WTC11 (cell line): ENCODE results near the gene SCAMP3. TPM values are rescaled to one million over a fixed set of nuclear protein-coding genes. Genes with fewer than 3 reads are reported as not detected.

Source experiments
- ATAC-seq: fragments of 200-7000 bp; cut with Tn5 transposase; 2 replicates; pipeline ENCODE4 v1.10.0; 2021; ENCODE audit warnings: mild to moderate bottlenecking, moderate library complexity
- CTCF ChIA-PET: fragments of 300-600 bp; sonication (Branson Sonifier 250); formaldehyde crosslinking; loops from one replicate; lab custom pipeline; 2021; ENCODE audit warnings: antibody characterized with exemption; lab: Charles Lee
- POLR2A ChIA-PET: fragments of 350-600 bp; sonication (Branson Sonifier 250); formaldehyde crosslinking; loops from one replicate; lab custom pipeline; 2021; ENCODE audit warnings: antibody characterized with exemption; lab: Charles Lee
- DNase-seq: peaks from one replicate; pipeline ENCODE4 v3.0.0; 2021; ENCODE audit warnings: low spot score
- H3K27ac Mint-ChIP-seq: 2 replicates; pipeline ENCODE4 v1.8.0; 2021; ENCODE audit warnings: mixed read lengths
- H3K27me3 Mint-ChIP-seq: 2 replicates; pipeline ENCODE4 v1.8.0; 2021; ENCODE audit warnings: low read depth, mild to moderate bottlenecking, moderate library complexity, mixed read lengths
- H3K36me3 Mint-ChIP-seq: 2 replicates; pipeline ENCODE4 v1.8.0; 2021; ENCODE audit warnings: mixed read lengths
- H3K4me1 Mint-ChIP-seq: 2 replicates; pipeline ENCODE4 v1.8.0; 2022; ENCODE audit warnings: mixed read lengths
- H3K4me3 Mint-ChIP-seq: 2 replicates; pipeline ENCODE4 v1.8.0; 2021; ENCODE audit warnings: mild to moderate bottlenecking, moderate library complexity, mixed read lengths
- H3K9me3 Mint-ChIP-seq: 2 replicates; pipeline ENCODE4 v1.8.0; 2021; ENCODE audit warnings: mixed read lengths
- CBFB ChIP-seq: sonication (generic); formaldehyde crosslinking; IDR thresholded peaks from 2 replicates; pipeline ENCODE4 v1.8.1; 2022; ENCODE audit warnings: mild to moderate bottlenecking, low read depth, missing genetic modification reagents
- E2F4 ChIP-seq: sonication (generic); formaldehyde crosslinking; IDR thresholded peaks from 2 replicates; pipeline ENCODE4 v1.8.1; 2022; ENCODE audit warnings: low read depth, mild to moderate bottlenecking, moderate library complexity, missing genetic modification reagents, borderline replicate concordance
- FOXP4 ChIP-seq: sonication (generic); formaldehyde crosslinking; IDR thresholded peaks from 2 replicates; pipeline ENCODE4 v1.8.0; 2022; ENCODE audit warnings: mild to moderate bottlenecking, missing genetic modification reagents
- GABPB1 ChIP-seq: sonication (generic); formaldehyde crosslinking; IDR thresholded peaks from 2 replicates; pipeline ENCODE4 v1.8.1; 2023; ENCODE audit warnings: mild to moderate bottlenecking, missing genetic modification reagents
- HMGXB4 ChIP-seq: sonication (generic); formaldehyde crosslinking; IDR thresholded peaks from 2 replicates; pipeline ENCODE4 v1.8.1; 2023; ENCODE audit warnings: mild to moderate bottlenecking, moderate library complexity, missing genetic modification reagents
- MAX ChIP-seq: sonication (generic); formaldehyde crosslinking; IDR thresholded peaks from 2 replicates; pipeline ENCODE4 v1.8.0; 2022; ENCODE audit warnings: mild to moderate bottlenecking, missing genetic modification reagents
- SMAD3 ChIP-seq: sonication (generic); formaldehyde crosslinking; IDR thresholded peaks from 2 replicates; pipeline ENCODE4 v1.8.0; 2022; ENCODE audit warnings: missing genetic modification reagents, mild to moderate bottlenecking, borderline replicate concordance
- SMAD4 ChIP-seq: sonication (generic); formaldehyde crosslinking; IDR thresholded peaks from 2 replicates; pipeline ENCODE4 v1.8.0; 2022; ENCODE audit warnings: mild to moderate bottlenecking, missing genetic modification reagents
- SOX15 ChIP-seq: fragments of 250-450 bp; sonication (Bioruptor Pico); IDR thresholded peaks from 2 replicates; pipeline ENCODE4 v1.9.0; 2021; ENCODE audit warnings: mild to moderate bottlenecking
- SP1 ChIP-seq: sonication (generic); formaldehyde crosslinking; conservative IDR thresholded peaks from 2 replicates; pipeline ENCODE4 v1.8.1; 2022; ENCODE audit warnings: missing genetic modification reagents
- USF2 ChIP-seq: sonication (generic); formaldehyde crosslinking; IDR thresholded peaks from 2 replicates; pipeline ENCODE4 v1.8.1; 2023; ENCODE audit warnings: mild to moderate bottlenecking, missing genetic modification reagents, moderate library complexity
- ZBTB21 ChIP-seq: sonication (generic); formaldehyde crosslinking; IDR thresholded peaks from 2 replicates; pipeline ENCODE4 v1.8.1; 2023; ENCODE audit warnings: mild to moderate bottlenecking, missing genetic modification reagents, borderline replicate concordance
- total RNA-seq: library from RNA; stranded (reverse); gene quantifications from 3 replicates; pipeline ENCODE4 v1.2.3, GENCODE V29; 2021
- TF ChIP-seq, protein P1 (sequence below): sonication (generic); formaldehyde crosslinking; IDR thresholded peaks from 2 replicates; pipeline ENCODE4 v1.8.0; 2022; ENCODE audit warnings: missing genetic modification reagents
- TF ChIP-seq, protein P2 (sequence below): fragments of 250-450 bp; sonication (Bioruptor Pico); IDR thresholded peaks from 2 replicates; pipeline ENCODE4 v1.9.0; 2021; ENCODE audit warnings: mild to moderate bottlenecking, borderline replicate concordance
- TF ChIP-seq, protein P3 (sequence below): sonication (generic); formaldehyde crosslinking; IDR thresholded peaks from 2 replicates; pipeline ENCODE4 v1.8.0; 2023; ENCODE audit warnings: mild to moderate bottlenecking, missing genetic modification reagents

The SCAMP3 gene
- total RNA-seq, 1 experiment from 2014 or later = 58.8 TPM

- peak; percentile 95 for DNase-seq
- H3K27ac Mint-ChIP-seq = peak within 1 kb of the TSS; percentile 76
- CTCF ChIA-PET = interaction anchor here (0.6 to 1.8 kb wide), 9 partner anchors 18 to 82 kb away, joined by 3 to 9 read pairs (median 5); partner anchors contain the start of genes CLK2, HCN3, KRTCAP2 and RUSC1
- H3K27me3 Mint-ChIP-seq = no peaks in the 10 kb centered on the region
- POLR2A ChIA-PET = interaction anchor here (0.5 to 1.0 kb wide), 3 partner anchors 11 to 1093 kb away, joined by 3 to 4 read pairs (median 4); no protein-coding TSS in a partner anchor
- peak within 1 kb of the TSS; percentile 80 for H3K4me3 Mint-ChIP-seq
- TF ChIP-seq SMAD4 (CRISPR knock-in tag) (no peak), USF2 (CRISPR knock-in tag) (peak; percentile 56), SP1 (CRISPR knock-in tag) (peak; percentile 78; the same call in 1 of the 2 replicates), GABPB1 (CRISPR knock-in tag) (no peak), HMGXB4 (CRISPR knock-in tag) (0 out of 2 replicates have a peak, but pooled peaks have one; percentile 44), E2F4 (CRISPR knock-in tag) (no peak), SOX15 (CRISPR knock-in tag) (no peak), MAX (peak; percentile 39; the same call in 1 of the 2 replicates), FOXP4 (CRISPR knock-in tag) (0 out of 2 replicates have a peak, but pooled peaks have one; percentile 8), SMAD3 (CRISPR knock-in tag) (no peak), CBFB (CRISPR knock-in tag) (peak; percentile 81; the same call in 1 of the 2 replicates), ZBTB21 (CRISPR knock-in tag) (peak; percentile 32; the same call in 1 of the 2 replicates)
- TF ChIP-seq, protein P1, sequence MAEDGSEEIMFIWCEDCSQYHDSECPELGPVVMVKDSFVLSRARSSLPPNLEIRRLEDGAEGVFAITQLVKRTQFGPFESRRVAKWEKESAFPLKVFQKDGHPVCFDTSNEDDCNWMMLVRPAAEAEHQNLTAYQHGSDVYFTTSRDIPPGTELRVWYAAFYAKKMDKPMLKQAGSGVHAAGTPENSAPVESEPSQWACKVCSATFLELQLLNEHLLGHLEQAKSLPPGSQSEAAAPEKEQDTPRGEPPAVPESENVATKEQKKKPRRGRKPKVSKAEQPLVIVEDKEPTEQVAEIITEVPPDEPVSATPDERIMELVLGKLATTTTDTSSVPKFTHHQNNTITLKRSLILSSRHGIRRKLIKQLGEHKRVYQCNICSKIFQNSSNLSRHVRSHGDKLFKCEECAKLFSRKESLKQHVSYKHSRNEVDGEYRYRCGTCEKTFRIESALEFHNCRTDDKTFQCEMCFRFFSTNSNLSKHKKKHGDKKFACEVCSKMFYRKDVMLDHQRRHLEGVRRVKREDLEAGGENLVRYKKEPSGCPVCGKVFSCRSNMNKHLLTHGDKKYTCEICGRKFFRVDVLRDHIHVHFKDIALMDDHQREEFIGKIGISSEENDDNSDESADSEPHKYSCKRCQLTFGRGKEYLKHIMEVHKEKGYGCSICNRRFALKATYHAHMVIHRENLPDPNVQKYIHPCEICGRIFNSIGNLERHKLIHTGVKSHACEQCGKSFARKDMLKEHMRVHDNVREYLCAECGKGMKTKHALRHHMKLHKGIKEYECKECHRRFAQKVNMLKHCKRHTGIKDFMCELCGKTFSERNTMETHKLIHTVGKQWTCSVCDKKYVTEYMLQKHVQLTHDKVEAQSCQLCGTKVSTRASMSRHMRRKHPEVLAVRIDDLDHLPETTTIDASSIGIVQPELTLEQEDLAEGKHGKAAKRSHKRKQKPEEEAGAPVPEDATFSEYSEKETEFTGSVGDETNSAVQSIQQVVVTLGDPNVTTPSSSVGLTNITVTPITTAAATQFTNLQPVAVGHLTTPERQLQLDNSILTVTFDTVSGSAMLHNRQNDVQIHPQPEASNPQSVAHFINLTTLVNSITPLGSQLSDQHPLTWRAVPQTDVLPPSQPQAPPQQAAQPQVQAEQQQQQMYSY = peak; percentile 80
- TF ChIP-seq, protein P2, sequence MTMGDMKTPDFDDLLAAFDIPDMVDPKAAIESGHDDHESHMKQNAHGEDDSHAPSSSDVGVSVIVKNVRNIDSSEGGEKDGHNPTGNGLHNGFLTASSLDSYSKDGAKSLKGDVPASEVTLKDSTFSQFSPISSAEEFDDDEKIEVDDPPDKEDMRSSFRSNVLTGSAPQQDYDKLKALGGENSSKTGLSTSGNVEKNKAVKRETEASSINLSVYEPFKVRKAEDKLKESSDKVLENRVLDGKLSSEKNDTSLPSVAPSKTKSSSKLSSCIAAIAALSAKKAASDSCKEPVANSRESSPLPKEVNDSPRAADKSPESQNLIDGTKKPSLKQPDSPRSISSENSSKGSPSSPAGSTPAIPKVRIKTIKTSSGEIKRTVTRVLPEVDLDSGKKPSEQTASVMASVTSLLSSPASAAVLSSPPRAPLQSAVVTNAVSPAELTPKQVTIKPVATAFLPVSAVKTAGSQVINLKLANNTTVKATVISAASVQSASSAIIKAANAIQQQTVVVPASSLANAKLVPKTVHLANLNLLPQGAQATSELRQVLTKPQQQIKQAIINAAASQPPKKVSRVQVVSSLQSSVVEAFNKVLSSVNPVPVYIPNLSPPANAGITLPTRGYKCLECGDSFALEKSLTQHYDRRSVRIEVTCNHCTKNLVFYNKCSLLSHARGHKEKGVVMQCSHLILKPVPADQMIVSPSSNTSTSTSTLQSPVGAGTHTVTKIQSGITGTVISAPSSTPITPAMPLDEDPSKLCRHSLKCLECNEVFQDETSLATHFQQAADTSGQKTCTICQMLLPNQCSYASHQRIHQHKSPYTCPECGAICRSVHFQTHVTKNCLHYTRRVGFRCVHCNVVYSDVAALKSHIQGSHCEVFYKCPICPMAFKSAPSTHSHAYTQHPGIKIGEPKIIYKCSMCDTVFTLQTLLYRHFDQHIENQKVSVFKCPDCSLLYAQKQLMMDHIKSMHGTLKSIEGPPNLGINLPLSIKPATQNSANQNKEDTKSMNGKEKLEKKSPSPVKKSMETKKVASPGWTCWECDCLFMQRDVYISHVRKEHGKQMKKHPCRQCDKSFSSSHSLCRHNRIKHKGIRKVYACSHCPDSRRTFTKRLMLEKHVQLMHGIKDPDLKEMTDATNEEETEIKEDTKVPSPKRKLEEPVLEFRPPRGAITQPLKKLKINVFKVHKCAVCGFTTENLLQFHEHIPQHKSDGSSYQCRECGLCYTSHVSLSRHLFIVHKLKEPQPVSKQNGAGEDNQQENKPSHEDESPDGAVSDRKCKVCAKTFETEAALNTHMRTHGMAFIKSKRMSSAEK (CRISPR knock-in tag) = no peak
- TF ChIP-seq, protein P3, sequence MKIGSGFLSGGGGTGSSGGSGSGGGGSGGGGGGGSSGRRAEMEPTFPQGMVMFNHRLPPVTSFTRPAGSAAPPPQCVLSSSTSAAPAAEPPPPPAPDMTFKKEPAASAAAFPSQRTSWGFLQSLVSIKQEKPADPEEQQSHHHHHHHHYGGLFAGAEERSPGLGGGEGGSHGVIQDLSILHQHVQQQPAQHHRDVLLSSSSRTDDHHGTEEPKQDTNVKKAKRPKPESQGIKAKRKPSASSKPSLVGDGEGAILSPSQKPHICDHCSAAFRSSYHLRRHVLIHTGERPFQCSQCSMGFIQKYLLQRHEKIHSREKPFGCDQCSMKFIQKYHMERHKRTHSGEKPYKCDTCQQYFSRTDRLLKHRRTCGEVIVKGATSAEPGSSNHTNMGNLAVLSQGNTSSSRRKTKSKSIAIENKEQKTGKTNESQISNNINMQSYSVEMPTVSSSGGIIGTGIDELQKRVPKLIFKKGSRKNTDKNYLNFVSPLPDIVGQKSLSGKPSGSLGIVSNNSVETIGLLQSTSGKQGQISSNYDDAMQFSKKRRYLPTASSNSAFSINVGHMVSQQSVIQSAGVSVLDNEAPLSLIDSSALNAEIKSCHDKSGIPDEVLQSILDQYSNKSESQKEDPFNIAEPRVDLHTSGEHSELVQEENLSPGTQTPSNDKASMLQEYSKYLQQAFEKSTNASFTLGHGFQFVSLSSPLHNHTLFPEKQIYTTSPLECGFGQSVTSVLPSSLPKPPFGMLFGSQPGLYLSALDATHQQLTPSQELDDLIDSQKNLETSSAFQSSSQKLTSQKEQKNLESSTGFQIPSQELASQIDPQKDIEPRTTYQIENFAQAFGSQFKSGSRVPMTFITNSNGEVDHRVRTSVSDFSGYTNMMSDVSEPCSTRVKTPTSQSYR (CRISPR knock-in tag) = peak; percentile 80; the same call in 1 of the 2 replicates
- H3K9me3 Mint-ChIP-seq = no peaks in the 10 kb centered on the region
- peaks cover 23% of the 10 kb centered on the region for H3K4me1 Mint-ChIP-seq
- peaks cover 20% of the 10 kb centered on the region for H3K36me3 Mint-ChIP-seq
- peak; percentile 80 for ATAC-seq
Measured at GRCh38 chr1:155255243-155256007, 6.7 kb downstream of the SCAMP3 start, which contains the start of gene ENTREP3. TSS of gene ENTREP3 (minus strand) at chr1:155255483. CDS start at chr1:155254877, 606 bp downstream.
